GM12878 (cell line): ENCODE data around the gene FMNL3. TPM values are rescaled to one million over a fixed set of nuclear protein-coding genes. Genes with fewer than 3 reads are reported as not detected.

Source experiments
- ATAC-seq: fragments of 200-7000 bp; cut with Tn5 transposase; 3 replicates; pipeline ENCODE4 v1.9.1; 2020; ENCODE audit warnings: mild to moderate bottlenecking, moderate library complexity
- BruUV-seq: library from RNA; stranded (reverse); fragments of 400-500 nt; replicated peaks from 2 replicates; lab custom pipeline; 2021; lab: Mats Ljungman, UMichigan
- CTCF ChIA-PET: fragments of 300-600 bp; sonication (Branson Sonifier 250); formaldehyde crosslinking; extraction: SDS; loops from one replicate; lab custom pipeline; 2021; ENCODE audit warnings: inconsistent platforms; lab: Yijun Ruan, JAX
- POLR2A ChIA-PET: fragments of 350-600 bp; formaldehyde crosslinking; extraction: SDS; loops from one replicate; lab custom pipeline; 2021; ENCODE audit warnings: inconsistent platforms; lab: Charles Lee
- RAD21 ChIA-PET: fragments of 300-600 bp; sonication (Branson Sonifier 250); formaldehyde crosslinking; loops from one replicate; lab custom pipeline; 2023; ENCODE audit warnings: antibody characterized with exemption; ENCODE audit not compliant: unreplicated experiment; lab: Charles Lee
- SMC1A ChIA-PET: fragments of 300-600 bp; sonication (Branson Sonifier 250); formaldehyde crosslinking; loops from one replicate; lab custom pipeline; 2023; ENCODE audit not compliant: unreplicated experiment, uncharacterized antibody; lab: Charles Lee
- DNase-seq: peaks from one replicate; pipeline ENCODE4 v3.0.0-alpha.2; 2011; ENCODE audit warnings: low read depth, low spot score
- FAIRE-seq: peaks from 3 replicates; lab custom pipeline; 2011; peaks lifted over from hg19 to GRCh38; lab: Jason Lieb, UNC
- H2AFZ ChIP-seq: 2 replicates; pipeline ENCODE4 v1.6.0; 2011; ENCODE audit warnings: low read depth, low read length, control low read depth; ENCODE audit not compliant: control insufficient read depth
- H3K27ac ChIP-seq: 2 replicates; pipeline ENCODE4 v1.5.1; 2011; ENCODE audit warnings: control low read depth; ENCODE audit not compliant: control insufficient read depth, insufficient read depth
- H3K27me3 ChIP-seq, 2 experiments: replicated peaks in 1 of 2; 2 replicates each; pipeline versions ENCODE4 v1.6.0 to v1.6.1; 2011; ENCODE audit warnings: low read length in 1 of 2; ENCODE audit not compliant: control insufficient read depth in 2 of 2, insufficient read depth in 2 of 2
- H3K36me3 ChIP-seq, 2 experiments: 2 replicates each; pipeline ENCODE4 v1.5.1; 2011; ENCODE audit warnings: low read length in 1 of 2; ENCODE audit not compliant: control insufficient read depth in 2 of 2, insufficient read depth in 2 of 2
- H3K4me1 ChIP-seq: 2 replicates; pipeline ENCODE4 v1.6.1; 2011; ENCODE audit warnings: mild to moderate bottlenecking, low read length, moderate library complexity, mixed read lengths; ENCODE audit not compliant: control insufficient read depth, insufficient read depth
- H3K4me2 ChIP-seq: 2 replicates; pipeline ENCODE4 v1.6.0; 2011; ENCODE audit warnings: control low read depth; ENCODE audit not compliant: control insufficient read depth, insufficient read depth
- H3K4me3 ChIP-seq: fragments of 200-600 bp; sonication (generic); 2 replicates; pipeline ENCODE4 v1.5.1; 2016
- H3K79me2 ChIP-seq: 2 replicates; pipeline ENCODE4 v1.6.0; 2011; ENCODE audit warnings: low read length; ENCODE audit not compliant: control insufficient read depth, insufficient read depth
- H3K9ac ChIP-seq: 2 replicates; pipeline ENCODE4 v1.8.0; 2011; ENCODE audit warnings: low read length, control low read depth, mixed read lengths; ENCODE audit not compliant: control insufficient read depth, insufficient read depth
- H3K9me3 ChIP-seq: replicated peaks from 3 replicates; pipeline ENCODE4 v1.5.1; 2011; ENCODE audit warnings: mild to moderate bottlenecking, low read length; ENCODE audit not compliant: control insufficient read depth, insufficient read depth
- H4K20me1 ChIP-seq: 2 replicates; pipeline ENCODE4 v1.6.0; 2011; ENCODE audit not compliant: control insufficient read depth, insufficient read depth
- BMI1 ChIP-seq: fragments of 450-650 bp; IDR thresholded peaks from 2 replicates; pipeline ENCODE4 v1.6.1; 2016; ENCODE audit warnings: mild to moderate bottlenecking, moderate library complexity, borderline replicate concordance
- CBFB ChIP-seq: IDR thresholded peaks from 2 replicates; pipeline ENCODE4 v1.6.1; 2016; ENCODE audit warnings: antibody characterized with exemption, low read depth
- CBX5 ChIP-seq: sonication (generic); IDR thresholded peaks from 2 replicates; pipeline ENCODE4 v1.6.1; 2016; ENCODE audit warnings: low read depth, moderate library complexity, mild to moderate bottlenecking, inconsistent platforms
- CHD4 ChIP-seq: fragments of 200-600 bp; sonication (generic); IDR thresholded peaks from 2 replicates; pipeline ENCODE4 v1.6.1; 2016; ENCODE audit warnings: mild to moderate bottlenecking
- EED ChIP-seq: sonication (generic); IDR thresholded peaks from 2 replicates; pipeline ENCODE4 v1.6.1; 2016; ENCODE audit warnings: antibody characterized with exemption, low read depth
- ETV6 ChIP-seq, 2 experiments: fragments of 450-650 bp in 1 of 2; IDR thresholded peaks in 1 of 2; conservative IDR thresholded peaks in 1 of 2; 2 replicates each; pipeline ENCODE4 v1.6.1; 2014; ENCODE audit warnings: antibody characterized with exemption in 1 of 2, borderline replicate concordance in 1 of 2, low read depth in 1 of 2, mild to moderate bottlenecking in 1 of 2, moderate library complexity in 1 of 2
- FOXM1 ChIP-seq: IDR thresholded peaks from 2 replicates; pipeline ENCODE4 v1.6.1; 2012; ENCODE audit warnings: low read depth, mild to moderate bottlenecking, inconsistent platforms, low read length, moderate library complexity
- HDGF ChIP-seq: fragments of 450-650 bp; IDR thresholded peaks from 2 replicates; pipeline ENCODE4 v1.6.1; 2016; ENCODE audit warnings: antibody characterized with exemption
- MTA2 ChIP-seq: fragments of 450-650 bp; IDR thresholded peaks from 2 replicates; pipeline ENCODE4 v1.6.1; 2016; ENCODE audit warnings: low read depth, mild to moderate bottlenecking, moderate library complexity
- MXI1 ChIP-seq: fragments of 150-350 bp; IDR thresholded peaks from 2 replicates; pipeline ENCODE4 v1.6.1; 2011; ENCODE audit warnings: low read depth, mild to moderate bottlenecking, inconsistent platforms, low read length, improper control_type of control experiment
- NFIC ChIP-seq: IDR thresholded peaks from 2 replicates; pipeline ENCODE4 v1.6.1; 2012; ENCODE audit warnings: low read depth, mild to moderate bottlenecking, inconsistent platforms, low read length, moderate library complexity
- PAX8 ChIP-seq: fragments of 450-650 bp; IDR thresholded peaks from 2 replicates; pipeline ENCODE4 v1.6.1; 2017; ENCODE audit warnings: mild to moderate bottlenecking, moderate library complexity
- POLR2AphosphoS2 ChIP-seq: IDR thresholded peaks from 2 replicates; pipeline ENCODE4 v1.6.1; 2011; ENCODE audit warnings: low read depth, mild to moderate bottlenecking, low read length, improper control_type of control experiment, moderate library complexity
- RELA ChIP-seq: fragments of 450-650 bp; IDR thresholded peaks from 2 replicates; pipeline ENCODE4 v1.8.0; 2014; ENCODE audit warnings: borderline replicate concordance; ENCODE audit not compliant: partially characterized antibody
- SP1 ChIP-seq: IDR thresholded peaks from one replicate; pipeline ENCODE4 v1.6.1; 2011; ENCODE audit warnings: low read depth, low read length
- SRF ChIP-seq, 2 experiments: IDR thresholded peaks; 2 replicates each; pipeline ENCODE4 v1.6.1; 2011; ENCODE audit warnings: low read depth in 2 of 2, low read length in 2 of 2, mild to moderate bottlenecking in 1 of 2, moderate library complexity in 1 of 2
- TAF1 ChIP-seq: IDR thresholded peaks from 2 replicates; pipeline ENCODE4 v1.6.1; 2011; ENCODE audit warnings: mild to moderate bottlenecking, low read depth, low read length, borderline replicate concordance
- TCF12 ChIP-seq: IDR thresholded peaks from 2 replicates; pipeline ENCODE4 v1.6.1; 2011; ENCODE audit warnings: low read depth, mild to moderate bottlenecking, low read length
- ZNF207 ChIP-seq: fragments of 450-650 bp; IDR thresholded peaks from 2 replicates; pipeline ENCODE4 v1.6.1; 2014; ENCODE audit warnings: antibody characterized with exemption, mild to moderate bottlenecking, borderline replicate concordance
- ZNF592 ChIP-seq: fragments of 450-650 bp; IDR thresholded peaks from 2 replicates; pipeline ENCODE4 v1.6.1; 2017; ENCODE audit warnings: mild to moderate bottlenecking, moderate library complexity
- WGBS: methylation state at CpG from one replicate; pipeline ENCODE4 v1.1.6; 2016; ENCODE audit warnings: low lambda C conversion rate; ENCODE audit not compliant: insufficient replicate concordance, insufficient coverage; ENCODE audit errors: missing lambda C conversion rate; 5-methylcytosine and 5-hydroxymethylcytosine counted together
- in situ Hi-C: fragments of 300-500 bp; cut with MboI; formaldehyde crosslinking; loops from 9 replicates; pipeline ENCODE4 v1.14.3; 2018; ENCODE audit warnings: mixed read lengths
- intact Hi-C: fragments of 100-400 bp; cut with micrococcal nuclease; formaldehyde crosslinking; loops from one replicate; pipeline ENCODE4 v1.14.2; 2022; ENCODE audit not compliant: unreplicated experiment
- polyA plus RNA-seq, 11 experiments: library from polyadenylated mRNA; depleted of rRNA in 4 of 11; unstranded in 6 of 11; stranded (reverse) in 5 of 11; fragments of >200 nt; fragmentation: Nextera tagmentation in 4 of 11; fragmentation: Illumina TruSeq in 1 of 11; extraction: Ambion mirVana in 4 of 11; extraction: Trizol in 1 of 11; gene quantifications; 1 replicate in 1 of 11; 2 replicates in 10 of 11; pipeline versions ENCODE4 v1.2.1 to v1.2.3, GENCODE V29; 2011 to 2016; ENCODE audit warnings: inconsistent platforms in 2 of 11, missing spikeins in 2 of 11, low read depth in 1 of 11
- total RNA-seq, 4 experiments: library from RNA; depleted of rRNA in 3 of 4; stranded (reverse); fragments of >200 nt in 3 of 4; fragmentation: Illumina TruSeq in 1 of 4; extraction: Trizol in 1 of 4; gene quantifications; 2 replicates each; pipeline versions ENCODE4 v1.2.1 to v1.2.3, GENCODE V29; 2013 to 2021

FMNL3 gene
- total and polyA plus RNA-seq, 10 of the 15 experiments (the other 5 are each of a cell fraction or from before 2014, with no cell fraction given) = 3.0 to 64.9 (median 30.9) TPM

DNA sequence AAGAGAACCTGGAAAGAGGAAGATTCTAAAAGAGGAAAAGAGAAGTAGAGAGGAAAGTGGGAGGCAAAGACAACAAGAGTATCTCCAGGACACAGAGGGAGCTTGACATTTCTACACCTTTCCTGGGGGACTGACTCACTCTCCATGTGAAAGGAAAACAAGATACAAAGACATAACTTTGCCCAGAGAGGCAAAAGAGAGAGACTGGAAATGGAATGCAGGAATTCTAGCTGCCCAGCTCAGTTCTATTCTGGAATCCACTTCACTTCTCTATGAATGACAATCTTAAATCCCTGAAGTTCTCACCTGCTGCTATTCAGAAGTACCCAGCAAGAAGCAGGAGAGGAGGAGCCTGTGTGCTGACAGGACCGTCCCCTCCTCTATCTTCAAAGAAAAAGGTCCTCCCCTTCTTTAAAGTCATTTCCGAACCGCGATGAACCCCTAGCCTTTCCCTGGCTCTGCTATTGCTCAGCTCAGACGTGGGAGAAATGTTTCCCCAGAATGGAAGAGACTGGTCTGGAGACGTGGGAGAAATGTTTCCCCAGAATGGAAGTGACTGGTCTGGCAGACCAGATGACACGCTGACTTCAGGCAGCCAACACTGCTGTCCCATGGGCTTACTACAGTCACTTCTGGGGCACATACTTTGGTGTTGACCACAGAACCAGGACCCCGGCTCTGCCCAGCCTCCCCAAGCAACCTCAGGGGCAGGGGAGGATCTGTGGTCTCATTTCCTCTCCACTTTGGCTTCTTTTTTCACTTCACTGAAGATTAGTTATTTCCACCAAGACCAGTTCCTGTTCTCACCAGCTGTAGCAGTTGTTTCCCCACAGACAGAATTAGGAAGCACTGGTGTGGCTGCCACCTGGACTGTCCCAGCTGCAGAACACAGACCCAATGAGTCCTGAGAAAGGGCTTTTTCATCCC is 8.3 kb downstream of the FMNL3 start:
- Histone ChIP-seq H2AFZ (peak overlapping the region; percentile 41), H3K4me1 (peaks cover 48% of the 10 kb centered on the region), H3K4me3 (peak overlapping the region; percentile 54), H3K9me3 (no peaks in the 10 kb centered on the region), H3K36me3 (no peaks in the 10 kb centered on the region), H3K79me2 (peaks cover 94% of the 10 kb centered on the region), H4K20me1 (no peaks in the 10 kb centered on the region), H3K4me2 (peak overlapping the region; percentile 98), H3K9ac (peak overlapping the region; percentile 66), H3K27me3 (no peaks in the 10 kb centered on the region), H3K27ac (peak overlapping the region; percentile 91)
- WGBS = 0% methylated on average over 8 of the region's 8 CpGs
- DNase-seq (peak; percentile 91), ATAC-seq (peak; percentile 79), FAIRE-seq (peak; percentile 72)
- ChIA-PET POLR2A (interaction anchor here (1.1 to 5.9 kb wide), 7 partner anchors 10 to 51 kb away, joined by 3 to 100 read pairs (median 7); no protein-coding TSS in a partner anchor), RAD21 (interaction anchor here (0.6 to 3.6 kb wide), 10 partner anchors 8 to 679 kb away, joined by 3 to 27 read pairs (median 6); partner anchors contain the start of gene TMBIM6), SMC1A (interaction anchor here (0.9 to 6.2 kb wide), 15 partner anchors 10 to 77 kb away, joined by 3 to 59 read pairs (median 5); no protein-coding TSS in a partner anchor), CTCF (interaction anchor here (0.6 to 3.7 kb wide), 11 partner anchors 10 to 61 kb away, joined by 3 to 30 read pairs (median 5); no protein-coding TSS in a partner anchor)
- BruUV-seq = no TSS peak
- in situ Hi-C loops (no loop called here), intact Hi-C loops (loop anchor here (1.0 kb wide), 1 partner anchor 36 kb away; no protein-coding TSS in a partner anchor)
- TF ChIP-seq RELA (no peak), FOXM1 (peak; percentile 85), ZNF207 (no peak), CBFB (peak; percentile 93), ETV6 (conservative IDR thresholded peaks at IDR 0.05 in 1 of 2, IDR thresholded peaks at IDR 0.05 in 1 of 2; ENCODE audit: borderline replicate concordance in 1 of 2, low read depth in 1 of 2) (peak; percentile 52 to 99; a peak in 2 of 4 replicates), EED (peak; percentile 95), MXI1 (no peak), POLR2AphosphoS2 (no peak; the same call in 1 of the 2 replicates), NFIC (peak; percentile 91), CBX5 (no peak), TAF1 (no peak), ZNF592 (no peak), TCF12 (peak; percentile 98), HDGF (0 out of 2 replicates have a peak, but pooled peaks have one; percentile 65), SP1 (peak; percentile 26), MTA2 (peak; percentile 78), BMI1 (no peak; the same call in 1 of the 2 replicates), PAX8 (no peak), SRF (IDR thresholded peaks at IDR 0.05; ENCODE audit: low read depth in 2 of 2, low read length in 2 of 2) (0 out of 4 replicates have a peak, but pooled peaks of 1 of the 2 experiments have one; percentile 25), CHD4 (0 out of 2 replicates have a peak, but pooled peaks have one; percentile 74)
